GM10847 (cell line): ENCODE data around the gene MYO1D.

ENCODE experiments used
- POLR2A ChIP-seq: IDR thresholded peaks from 2 replicates; pipeline ENCODE4 v1.6.1; 2011; ENCODE audit not compliant: insufficient read length; ENCODE audit errors: extremely low read depth

The MYO1D gene

GRCh38 chr17:32555611-32556310 is 321.2 kb downstream of the MYO1D start:
- no peak for TF ChIP-seq POLR2A

GRCh38 chr17:32553168-32553567 is 323.8 kb downstream of the MYO1D start:
- no peak for TF ChIP-seq POLR2A

- no peak for TF ChIP-seq POLR2A
Measured at GRCh38 chr17:32552280-32552679, 324.6 kb downstream of the MYO1D start.

- no peak for TF ChIP-seq POLR2A
Measured at GRCh38 chr17:32551186-32551955, 325.6 kb downstream of the MYO1D start.

GRCh38 chr17:32549559-32549958 is 327.4 kb downstream of the MYO1D start:
- TF ChIP-seq POLR2A, result no peak

- no peak for TF ChIP-seq POLR2A
Measured at GRCh38 chr17:32546031-32546444, 330.9 kb downstream of the MYO1D start.

GRCh38 chr17:32542186-32542585 is 334.7 kb downstream of the MYO1D start:
- TF ChIP-seq POLR2A, result no peak

GRCh38 chr17:32541640-32542039 is 335.3 kb downstream of the MYO1D start:
- no peak for TF ChIP-seq POLR2A

GRCh38 chr17:32536736-32537643 is 339.9 kb downstream of the MYO1D start:
- no peak for TF ChIP-seq POLR2A

GRCh38 chr17:32533296-32533695 is 343.6 kb downstream of the MYO1D start:
- TF ChIP-seq POLR2A, result no peak

- no peak for TF ChIP-seq POLR2A
Measured at GRCh38 chr17:32529604-32530003, 347.3 kb downstream of the MYO1D start.

GRCh38 chr17:32528825-32529224 is 348.1 kb downstream of the MYO1D start:
- no peak for TF ChIP-seq POLR2A

- TF ChIP-seq POLR2A, result no peak
Measured at GRCh38 chr17:32527146-32527545, 349.8 kb downstream of the MYO1D start.

- no peak for TF ChIP-seq POLR2A
Measured at GRCh38 chr17:32525122-32525521, 351.8 kb downstream of the MYO1D start.

- no peak for TF ChIP-seq POLR2A
Measured at GRCh38 chr17:32523827-32524552, 352.9 kb downstream of the MYO1D start.
